K562 (cell line): ENCODE results near the gene A1BG. TPM values are rescaled to one million over a fixed set of nuclear protein-coding genes. Genes with fewer than 3 reads are reported as not detected.

Experiments
- ARNT ChIP-seq, 2 experiments: fragments of 450-650 bp; IDR thresholded peaks; 2 replicates each; pipeline ENCODE4 v1.6.1; 2016; ENCODE audit warnings: mild to moderate bottlenecking in 1 of 2
- CBX2 ChIP-seq: fragments of 200-600 bp; sonication (generic); IDR thresholded peaks from one replicate; pipeline ENCODE4 v1.6.1; 2012; ENCODE audit warnings: mild to moderate bottlenecking, low read length, inconsistent platforms; ENCODE audit not compliant: insufficient read depth, poor library complexity, severe bottlenecking
- DEAF1 ChIP-seq: fragments of 450-650 bp; formaldehyde crosslinking; IDR thresholded peaks from 2 replicates; pipeline ENCODE4 v1.4.0; 2020; ENCODE audit warnings: mild to moderate bottlenecking, moderate library complexity
- L3MBTL2 ChIP-seq: fragments of 450-650 bp; IDR thresholded peaks from 2 replicates; pipeline ENCODE4 v1.6.1; 2016; ENCODE audit warnings: mild to moderate bottlenecking, moderate library complexity
- LCOR ChIP-seq: sonication (generic); formaldehyde crosslinking; IDR thresholded peaks from 2 replicates; pipeline ENCODE4 v1.8.0; 2022; ENCODE audit warnings: mild to moderate bottlenecking, missing genetic modification reagents
- POLR3A ChIP-seq: IDR thresholded peaks from 2 replicates; pipeline ENCODE4 v1.6.1; 2011; ENCODE audit warnings: borderline replicate concordance, mild to moderate bottlenecking, moderate library complexity; ENCODE audit not compliant: insufficient read length, insufficient read depth; ENCODE audit errors: extremely low read depth
- TAL1 ChIP-seq: fragments of 450-650 bp; IDR thresholded peaks from 2 replicates; pipeline ENCODE4 v1.6.1; 2016; ENCODE audit warnings: mild to moderate bottlenecking
- THRAP3 ChIP-seq: fragments of 450-650 bp; IDR thresholded peaks from 2 replicates; pipeline ENCODE4 v1.6.1; 2016; ENCODE audit warnings: mild to moderate bottlenecking, inconsistent platforms, borderline replicate concordance
- TRIM28 ChIP-seq: fragments of 450-650 bp; IDR thresholded peaks from 2 replicates; pipeline ENCODE4 v1.6.1; 2017
- XRCC5 ChIP-seq: fragments of 200-400 bp; formaldehyde crosslinking; IDR thresholded peaks from 2 replicates; pipeline ENCODE4 v1.6.1; 2017; ENCODE audit warnings: low read depth, mild to moderate bottlenecking, low read length
- ZFP30 ChIP-seq: fragments of 250-450 bp; sonication (Bioruptor Pico); IDR thresholded peaks from 2 replicates; pipeline ENCODE4 v1.8.0; 2022; ENCODE audit warnings: moderate library complexity, mild to moderate bottlenecking, inconsistent platforms, borderline replicate concordance
- ZHX1 ChIP-seq: fragments of 150-350 bp; conservative IDR thresholded peaks from 2 replicates; pipeline ENCODE4 v1.6.1; 2014; ENCODE audit warnings: low read length
- ZNF212 ChIP-seq: fragments of 450-650 bp; formaldehyde crosslinking; IDR thresholded peaks from 2 replicates; pipeline ENCODE4 v1.4.0; 2020; ENCODE audit warnings: mild to moderate bottlenecking
- ZNF76 ChIP-seq: fragments of 250-450 bp; sonication (Bioruptor Pico); IDR thresholded peaks from 2 replicates; pipeline ENCODE4 v1.4.0; 2020; ENCODE audit warnings: mild to moderate bottlenecking, moderate library complexity, borderline replicate concordance
- polyA plus RNA-seq, 8 experiments: library from polyadenylated mRNA; depleted of rRNA in 4 of 8; stranded (reverse) in 5 of 8; unstranded in 3 of 8; fragments of >200 nt; fragmentation: Nextera tagmentation in 2 of 8; fragmentation: Illumina TruSeq in 1 of 8; extraction: Ambion mirVana in 2 of 8; extraction: Trizol in 1 of 8; gene quantifications; 2 replicates each; pipeline versions ENCODE4 v1.2.1 to v1.2.3, GENCODE V29; 2011 to 2014; ENCODE audit warnings: inconsistent platforms in 1 of 8, missing spikeins in 1 of 8
- total RNA-seq, 7 experiments: library from RNA; depleted of rRNA in 6 of 7; stranded (reverse); fragments of >200 nt in 6 of 7; fragmentation: Illumina TruSeq in 2 of 7; extraction: Trizol in 2 of 7; gene quantifications; 2 replicates each; pipeline versions ENCODE4 v1.2.1 to v1.2.3, GENCODE V29; 2011 to 2021; ENCODE audit warnings: low replicate concordance in 1 of 7
- TF ChIP-seq, protein P1 (sequence below): fragments of 450-650 bp; formaldehyde crosslinking; IDR thresholded peaks from 2 replicates; pipeline ENCODE4 v1.4.0; 2022; ENCODE audit warnings: mild to moderate bottlenecking, moderate library complexity
- TF ChIP-seq, protein P2 (sequence below): fragments of 250-450 bp; sonication (Bioruptor Pico); IDR thresholded peaks from 2 replicates; pipeline ENCODE4 v1.9.0; 2021; ENCODE audit warnings: mild to moderate bottlenecking
- TF ChIP-seq, protein P3 (sequence below): fragments of 250-450 bp; sonication (Bioruptor Pico); IDR thresholded peaks from 2 replicates; pipeline ENCODE4 v1.4.0; 2020; ENCODE audit warnings: mild to moderate bottlenecking, moderate library complexity

The A1BG gene
- total and polyA plus RNA-seq, 9 of the 15 experiments (the other 6 are each of a cell fraction or from before 2014, with no cell fraction given), result 0.10 to 19.8 (median 2.6) TPM

DNA sequence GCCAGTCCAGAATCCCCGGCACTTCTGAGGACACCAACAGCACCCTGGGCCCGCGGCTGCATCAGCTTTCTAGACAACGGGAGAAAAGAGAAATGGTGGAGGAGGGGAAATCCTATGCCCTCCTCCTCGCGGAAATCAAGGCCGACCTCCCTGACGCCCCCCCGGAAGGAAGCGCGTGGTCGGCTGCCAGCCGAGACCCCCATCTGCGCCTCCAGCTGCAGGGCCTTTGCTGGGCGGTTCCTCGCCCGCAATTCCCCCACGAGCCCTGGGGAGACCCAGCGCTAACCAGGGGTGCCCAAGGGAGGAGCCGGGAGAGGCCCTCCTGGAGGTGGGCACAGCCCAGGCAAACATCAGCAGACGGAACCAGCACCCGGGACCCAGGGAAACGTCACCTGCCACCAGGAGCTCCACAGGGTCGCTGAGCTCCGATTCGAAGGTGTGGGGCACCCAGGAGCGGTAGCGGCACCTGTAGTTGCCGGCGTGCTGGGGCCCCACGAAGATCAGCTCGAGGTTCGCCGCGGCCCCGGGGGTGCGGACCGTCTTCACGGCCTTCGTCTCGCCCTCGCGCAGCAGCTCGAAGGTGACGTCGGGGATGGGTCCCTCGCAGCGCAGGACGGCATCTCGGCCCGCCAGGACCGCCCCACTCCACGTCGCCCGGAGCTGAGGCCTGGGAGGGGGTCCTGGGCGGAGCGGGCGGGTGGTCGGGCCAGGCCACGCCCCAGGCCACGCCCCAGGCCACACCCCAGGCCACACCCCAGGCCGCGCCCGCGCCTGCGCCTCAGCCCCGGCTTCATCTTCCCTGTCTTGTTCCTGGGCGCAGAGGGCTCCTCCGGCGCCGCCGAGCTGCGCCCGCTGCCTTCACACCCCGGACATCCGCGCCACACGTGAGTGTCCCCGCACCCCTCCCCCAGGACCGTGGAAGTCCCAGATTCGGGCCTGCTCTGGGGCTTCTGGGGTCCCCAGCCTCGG, 6.0 kb downstream of the A1BG start (continued):
- TF ChIP-seq, protein P1, sequence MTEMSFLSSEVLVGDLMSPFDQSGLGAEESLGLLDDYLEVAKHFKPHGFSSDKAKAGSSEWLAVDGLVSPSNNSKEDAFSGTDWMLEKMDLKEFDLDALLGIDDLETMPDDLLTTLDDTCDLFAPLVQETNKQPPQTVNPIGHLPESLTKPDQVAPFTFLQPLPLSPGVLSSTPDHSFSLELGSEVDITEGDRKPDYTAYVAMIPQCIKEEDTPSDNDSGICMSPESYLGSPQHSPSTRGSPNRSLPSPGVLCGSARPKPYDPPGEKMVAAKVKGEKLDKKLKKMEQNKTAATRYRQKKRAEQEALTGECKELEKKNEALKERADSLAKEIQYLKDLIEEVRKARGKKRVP, result no peak
- TF ChIP-seq ZFP30 (CRISPR knock-in tag), result no peak
- TF ChIP-seq LCOR (CRISPR knock-in tag), result no peak
- no peak for TF ChIP-seq XRCC5
- TF ChIP-seq TRIM28, result no peak
- no peak for TF ChIP-seq DEAF1
- TF ChIP-seq ZNF76 (CRISPR knock-in tag), result no peak
- TF ChIP-seq ZNF212 (CRISPR knock-in tag), result no peak
- no peak for TF ChIP-seq ZHX1
- TF ChIP-seq, protein P2, sequence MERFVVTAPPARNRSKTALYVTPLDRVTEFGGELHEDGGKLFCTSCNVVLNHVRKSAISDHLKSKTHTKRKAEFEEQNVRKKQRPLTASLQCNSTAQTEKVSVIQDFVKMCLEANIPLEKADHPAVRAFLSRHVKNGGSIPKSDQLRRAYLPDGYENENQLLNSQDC (CRISPR knock-in tag), result no peak
- TF ChIP-seq L3MBTL2, result peak; percentile 93
- TF ChIP-seq, protein P3, sequence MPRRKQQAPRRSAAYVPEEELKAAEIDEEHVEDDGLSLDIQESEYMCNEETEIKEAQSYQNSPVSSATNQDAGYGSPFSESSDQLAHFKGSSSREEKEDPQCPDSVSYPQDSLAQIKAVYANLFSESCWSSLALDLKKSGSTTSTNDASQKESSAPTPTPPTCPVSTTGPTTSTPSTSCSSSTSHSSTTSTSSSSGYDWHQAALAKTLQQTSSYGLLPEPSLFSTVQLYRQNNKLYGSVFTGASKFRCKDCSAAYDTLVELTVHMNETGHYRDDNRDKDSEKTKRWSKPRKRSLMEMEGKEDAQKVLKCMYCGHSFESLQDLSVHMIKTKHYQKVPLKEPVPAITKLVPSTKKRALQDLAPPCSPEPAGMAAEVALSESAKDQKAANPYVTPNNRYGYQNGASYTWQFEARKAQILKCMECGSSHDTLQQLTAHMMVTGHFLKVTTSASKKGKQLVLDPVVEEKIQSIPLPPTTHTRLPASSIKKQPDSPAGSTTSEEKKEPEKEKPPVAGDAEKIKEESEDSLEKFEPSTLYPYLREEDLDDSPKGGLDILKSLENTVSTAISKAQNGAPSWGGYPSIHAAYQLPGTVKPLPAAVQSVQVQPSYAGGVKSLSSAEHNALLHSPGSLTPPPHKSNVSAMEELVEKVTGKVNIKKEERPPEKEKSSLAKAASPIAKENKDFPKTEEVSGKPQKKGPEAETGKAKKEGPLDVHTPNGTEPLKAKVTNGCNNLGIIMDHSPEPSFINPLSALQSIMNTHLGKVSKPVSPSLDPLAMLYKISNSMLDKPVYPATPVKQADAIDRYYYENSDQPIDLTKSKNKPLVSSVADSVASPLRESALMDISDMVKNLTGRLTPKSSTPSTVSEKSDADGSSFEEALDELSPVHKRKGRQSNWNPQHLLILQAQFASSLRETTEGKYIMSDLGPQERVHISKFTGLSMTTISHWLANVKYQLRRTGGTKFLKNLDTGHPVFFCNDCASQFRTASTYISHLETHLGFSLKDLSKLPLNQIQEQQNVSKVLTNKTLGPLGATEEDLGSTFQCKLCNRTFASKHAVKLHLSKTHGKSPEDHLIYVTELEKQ (CRISPR knock-in tag), result no peak
- no peak for TF ChIP-seq CBX2
- no peak for TF ChIP-seq TAL1
- TF ChIP-seq THRAP3, result no peak
- no peak for TF ChIP-seq ARNT (IDR thresholded peaks at IDR 0.05)
- no peak for TF ChIP-seq POLR3A
